WTC11 (cell line): ENCODE results near the gene PALMD.

Experiments
- CBFB ChIP-seq: sonication (generic); formaldehyde crosslinking; IDR thresholded peaks from 2 replicates; pipeline ENCODE4 v1.8.1; 2022; ENCODE audit warnings: mild to moderate bottlenecking, low read depth, missing genetic modification reagents
- JUN ChIP-seq: sonication (generic); formaldehyde crosslinking; IDR thresholded peaks from 2 replicates; pipeline ENCODE4 v1.8.0; 2023; ENCODE audit warnings: mild to moderate bottlenecking, missing genetic modification reagents
- MYBL2 ChIP-seq: sonication (generic); formaldehyde crosslinking; IDR thresholded peaks from 2 replicates; pipeline ENCODE4 v1.8.1; 2023; ENCODE audit warnings: mild to moderate bottlenecking, moderate library complexity, missing genetic modification reagents
- NR3C1 ChIP-seq: sonication (generic); formaldehyde crosslinking; conservative IDR thresholded peaks from 2 replicates; pipeline ENCODE4 v1.8.1; 2023; ENCODE audit warnings: low read depth, mild to moderate bottlenecking, missing genetic modification reagents
- RELA ChIP-seq: sonication (generic); formaldehyde crosslinking; IDR thresholded peaks from 2 replicates; pipeline ENCODE4 v1.8.1; 2022; ENCODE audit warnings: missing genetic modification reagents, mild to moderate bottlenecking, borderline replicate concordance
- TF ChIP-seq, protein P1 (sequence below): fragments of 200-600 bp; IDR thresholded peaks from 2 replicates; pipeline ENCODE4 v1.8.0; 2022; ENCODE audit warnings: antibody characterized with exemption
- TF ChIP-seq, protein P2 (sequence below): fragments of 250-450 bp; sonication (Bioruptor Pico); IDR thresholded peaks from 2 replicates; pipeline ENCODE4 v2.1.2; 2022; ENCODE audit warnings: mild to moderate bottlenecking, moderate library complexity
- TF ChIP-seq, protein P3 (sequence below): sonication (generic); formaldehyde crosslinking; IDR thresholded peaks from 2 replicates; pipeline ENCODE4 v1.8.1; 2023; ENCODE audit warnings: mild to moderate bottlenecking, missing genetic modification reagents, moderate library complexity
- TF ChIP-seq, protein P4 (sequence below): sonication (generic); formaldehyde crosslinking; IDR thresholded peaks from 2 replicates; pipeline ENCODE4 v1.8.1; 2023; ENCODE audit warnings: mild to moderate bottlenecking, missing genetic modification reagents, moderate library complexity
- TF ChIP-seq, protein P5 (sequence below): sonication (generic); formaldehyde crosslinking; IDR thresholded peaks from 2 replicates; pipeline ENCODE4 v1.8.0; 2022; ENCODE audit warnings: mild to moderate bottlenecking, missing genetic modification reagents
- TF ChIP-seq, protein P6 (sequence below): sonication (generic); formaldehyde crosslinking; IDR thresholded peaks from 2 replicates; pipeline ENCODE4 v1.8.0; 2023; ENCODE audit warnings: missing genetic modification reagents
- TF ChIP-seq, protein P7 (sequence below): sonication (generic); formaldehyde crosslinking; conservative IDR thresholded peaks from 2 replicates; pipeline ENCODE4 v1.8.1; 2022; ENCODE audit warnings: mild to moderate bottlenecking, missing genetic modification reagents

DNA sequence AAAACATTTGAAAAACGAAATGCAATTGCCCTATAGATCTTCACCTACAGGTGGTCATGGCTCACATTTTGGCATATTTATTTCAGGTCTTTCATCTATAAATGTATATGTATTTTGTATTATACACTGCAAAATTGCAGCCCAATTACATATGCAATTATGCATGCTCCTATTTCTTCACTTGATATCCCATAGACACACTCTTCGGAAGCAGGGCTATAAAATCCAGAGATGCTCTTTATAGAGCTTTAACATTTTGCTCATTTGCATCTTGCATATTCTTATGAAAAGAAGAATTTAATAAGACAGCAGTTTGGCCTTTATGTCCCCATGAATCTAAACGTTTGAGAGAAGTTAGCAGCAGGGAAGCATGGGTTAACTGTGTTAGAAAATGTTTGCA is 44.7 kb upstream of the PALMD start:
- TF ChIP-seq, protein P1, sequence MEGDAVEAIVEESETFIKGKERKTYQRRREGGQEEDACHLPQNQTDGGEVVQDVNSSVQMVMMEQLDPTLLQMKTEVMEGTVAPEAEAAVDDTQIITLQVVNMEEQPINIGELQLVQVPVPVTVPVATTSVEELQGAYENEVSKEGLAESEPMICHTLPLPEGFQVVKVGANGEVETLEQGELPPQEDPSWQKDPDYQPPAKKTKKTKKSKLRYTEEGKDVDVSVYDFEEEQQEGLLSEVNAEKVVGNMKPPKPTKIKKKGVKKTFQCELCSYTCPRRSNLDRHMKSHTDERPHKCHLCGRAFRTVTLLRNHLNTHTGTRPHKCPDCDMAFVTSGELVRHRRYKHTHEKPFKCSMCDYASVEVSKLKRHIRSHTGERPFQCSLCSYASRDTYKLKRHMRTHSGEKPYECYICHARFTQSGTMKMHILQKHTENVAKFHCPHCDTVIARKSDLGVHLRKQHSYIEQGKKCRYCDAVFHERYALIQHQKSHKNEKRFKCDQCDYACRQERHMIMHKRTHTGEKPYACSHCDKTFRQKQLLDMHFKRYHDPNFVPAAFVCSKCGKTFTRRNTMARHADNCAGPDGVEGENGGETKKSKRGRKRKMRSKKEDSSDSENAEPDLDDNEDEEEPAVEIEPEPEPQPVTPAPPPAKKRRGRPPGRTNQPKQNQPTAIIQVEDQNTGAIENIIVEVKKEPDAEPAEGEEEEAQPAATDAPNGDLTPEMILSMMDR = no peak
- TF ChIP-seq, protein P2, sequence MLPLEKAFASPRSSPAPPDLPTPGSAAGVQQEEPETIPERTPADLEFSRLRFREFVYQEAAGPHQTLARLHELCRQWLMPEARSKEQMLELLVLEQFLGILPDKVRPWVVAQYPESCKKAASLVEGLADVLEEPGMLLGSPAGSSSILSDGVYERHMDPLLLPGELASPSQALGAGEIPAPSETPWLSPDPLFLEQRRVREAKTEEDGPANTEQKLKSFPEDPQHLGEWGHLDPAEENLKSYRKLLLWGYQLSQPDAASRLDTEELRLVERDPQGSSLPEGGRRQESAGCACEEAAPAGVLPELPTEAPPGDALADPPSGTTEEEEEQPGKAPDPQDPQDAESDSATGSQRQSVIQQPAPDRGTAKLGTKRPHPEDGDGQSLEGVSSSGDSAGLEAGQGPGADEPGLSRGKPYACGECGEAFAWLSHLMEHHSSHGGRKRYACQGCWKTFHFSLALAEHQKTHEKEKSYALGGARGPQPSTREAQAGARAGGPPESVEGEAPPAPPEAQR (CRISPR knock-in tag) = no peak
- TF ChIP-seq, protein P3, sequence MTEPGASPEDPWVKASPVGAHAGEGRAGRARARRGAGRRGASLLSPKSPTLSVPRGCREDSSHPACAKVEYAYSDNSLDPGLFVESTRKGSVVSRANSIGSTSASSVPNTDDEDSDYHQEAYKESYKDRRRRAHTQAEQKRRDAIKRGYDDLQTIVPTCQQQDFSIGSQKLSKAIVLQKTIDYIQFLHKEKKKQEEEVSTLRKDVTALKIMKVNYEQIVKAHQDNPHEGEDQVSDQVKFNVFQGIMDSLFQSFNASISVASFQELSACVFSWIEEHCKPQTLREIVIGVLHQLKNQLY (CRISPR knock-in tag) = no peak
- TF ChIP-seq RELA (CRISPR knock-in tag) (no peak), CBFB (CRISPR knock-in tag) (no peak), NR3C1 (CRISPR knock-in tag) (no peak), MYBL2 (CRISPR knock-in tag) (no peak), JUN (no peak)
- TF ChIP-seq, protein P4, sequence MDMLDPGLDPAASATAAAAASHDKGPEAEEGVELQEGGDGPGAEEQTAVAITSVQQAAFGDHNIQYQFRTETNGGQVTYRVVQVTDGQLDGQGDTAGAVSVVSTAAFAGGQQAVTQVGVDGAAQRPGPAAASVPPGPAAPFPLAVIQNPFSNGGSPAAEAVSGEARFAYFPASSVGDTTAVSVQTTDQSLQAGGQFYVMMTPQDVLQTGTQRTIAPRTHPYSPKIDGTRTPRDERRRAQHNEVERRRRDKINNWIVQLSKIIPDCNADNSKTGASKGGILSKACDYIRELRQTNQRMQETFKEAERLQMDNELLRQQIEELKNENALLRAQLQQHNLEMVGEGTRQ (CRISPR knock-in tag) = no peak
- TF ChIP-seq, protein P5, sequence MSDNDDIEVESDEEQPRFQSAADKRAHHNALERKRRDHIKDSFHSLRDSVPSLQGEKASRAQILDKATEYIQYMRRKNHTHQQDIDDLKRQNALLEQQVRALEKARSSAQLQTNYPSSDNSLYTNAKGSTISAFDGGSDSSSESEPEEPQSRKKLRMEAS (CRISPR knock-in tag) = no peak
- TF ChIP-seq, protein P6, sequence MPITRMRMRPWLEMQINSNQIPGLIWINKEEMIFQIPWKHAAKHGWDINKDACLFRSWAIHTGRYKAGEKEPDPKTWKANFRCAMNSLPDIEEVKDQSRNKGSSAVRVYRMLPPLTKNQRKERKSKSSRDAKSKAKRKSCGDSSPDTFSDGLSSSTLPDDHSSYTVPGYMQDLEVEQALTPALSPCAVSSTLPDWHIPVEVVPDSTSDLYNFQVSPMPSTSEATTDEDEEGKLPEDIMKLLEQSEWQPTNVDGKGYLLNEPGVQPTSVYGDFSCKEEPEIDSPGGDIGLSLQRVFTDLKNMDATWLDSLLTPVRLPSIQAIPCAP (CRISPR knock-in tag) = no peak
- TF ChIP-seq, protein P7, sequence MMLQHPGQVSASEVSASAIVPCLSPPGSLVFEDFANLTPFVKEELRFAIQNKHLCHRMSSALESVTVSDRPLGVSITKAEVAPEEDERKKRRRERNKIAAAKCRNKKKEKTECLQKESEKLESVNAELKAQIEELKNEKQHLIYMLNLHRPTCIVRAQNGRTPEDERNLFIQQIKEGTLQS (CRISPR knock-in tag) = no peak
